Non-pigmented ciliary epithelial cell (primary cell): ENCODE measurements around the gene NOTCH2.

Source experiments
- DNase-seq: peaks from one replicate; pipeline ENCODE4 v3.0.0-alpha.2; 2010; ENCODE audit warnings: low read depth

The NOTCH2 gene

DNA sequence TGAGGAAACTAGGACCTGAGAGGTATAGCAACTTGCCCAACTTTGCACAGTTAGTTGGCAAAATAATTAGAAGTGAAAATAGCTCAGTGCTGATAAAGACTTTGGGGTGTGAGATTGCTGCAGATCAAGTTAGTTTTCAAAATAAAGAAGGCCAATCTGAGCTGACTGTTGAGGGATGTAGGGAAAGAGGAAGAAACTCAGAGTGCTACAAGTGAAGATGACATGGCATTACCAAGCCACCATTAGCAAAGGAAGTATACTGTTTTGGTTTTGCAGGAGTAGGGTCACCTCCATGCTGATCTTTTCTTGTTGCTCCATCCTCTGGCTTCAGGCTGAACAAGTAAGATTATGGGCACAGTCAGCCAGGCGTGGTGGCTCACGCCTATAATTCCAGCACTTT is 94.5 kb downstream of the NOTCH2 start:
- DNase-seq: no peak

DNA sequence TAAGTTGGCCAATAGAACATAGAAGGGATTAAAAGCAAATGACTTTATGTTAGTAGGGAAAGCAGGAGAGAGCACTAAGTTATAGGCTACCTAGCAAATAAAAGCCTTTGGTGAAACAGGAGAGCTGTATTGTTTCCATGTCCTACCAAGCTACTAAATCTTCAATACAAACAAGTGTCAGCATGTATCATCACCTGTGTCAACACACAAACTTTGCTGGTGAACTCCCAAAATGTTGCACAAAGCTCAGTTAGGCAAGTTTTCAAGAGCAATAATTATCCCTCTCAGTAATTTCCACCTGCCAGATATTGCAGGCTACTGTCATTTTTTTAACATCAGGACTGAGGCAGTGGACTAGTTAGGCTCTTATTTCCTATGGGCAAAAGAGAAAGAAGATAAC is 95.4 kb downstream of the NOTCH2 start:
- DNase-seq: no peak

DNA sequence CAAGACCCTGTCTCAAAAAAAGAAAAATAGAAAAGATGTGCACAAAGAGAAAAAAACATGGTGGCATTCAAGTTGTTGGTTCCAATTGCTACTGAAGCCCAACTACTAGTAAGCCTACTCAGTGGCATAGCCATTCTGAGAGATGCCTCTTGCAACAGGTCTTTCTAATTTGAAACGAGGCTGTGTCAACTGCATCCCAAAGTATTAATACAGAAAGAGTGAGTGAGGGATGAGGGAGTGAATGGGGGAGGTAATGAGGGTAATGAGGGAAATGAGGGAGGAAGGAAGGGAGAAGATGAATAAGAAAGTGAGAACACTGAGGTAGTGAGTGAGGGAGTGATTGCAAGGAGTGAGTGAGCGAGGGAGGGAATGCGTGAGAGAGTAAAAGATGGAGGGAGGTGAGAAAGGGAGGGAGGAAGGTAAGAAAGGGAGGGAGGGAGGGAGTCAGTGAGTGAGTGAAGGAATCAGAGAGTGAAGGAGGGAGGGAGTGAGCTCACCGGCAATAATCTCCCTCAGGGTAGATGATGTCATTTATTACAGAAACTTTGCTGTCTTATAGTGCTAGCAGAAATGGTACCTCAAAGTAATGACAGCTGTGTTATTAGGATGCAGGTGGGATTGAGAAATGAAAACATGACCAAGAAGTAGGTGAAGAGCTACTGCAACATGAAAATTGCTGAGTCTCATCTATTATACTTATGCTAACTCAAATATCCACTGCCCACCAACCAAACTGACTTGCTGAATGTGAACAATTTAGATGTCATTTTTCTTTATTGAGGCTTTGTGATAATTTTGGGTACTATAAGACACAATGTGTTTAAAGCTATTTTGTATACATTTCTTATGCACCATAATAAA is 97.5 kb downstream of the NOTCH2 start:
- no peak for DNase-seq

DNA sequence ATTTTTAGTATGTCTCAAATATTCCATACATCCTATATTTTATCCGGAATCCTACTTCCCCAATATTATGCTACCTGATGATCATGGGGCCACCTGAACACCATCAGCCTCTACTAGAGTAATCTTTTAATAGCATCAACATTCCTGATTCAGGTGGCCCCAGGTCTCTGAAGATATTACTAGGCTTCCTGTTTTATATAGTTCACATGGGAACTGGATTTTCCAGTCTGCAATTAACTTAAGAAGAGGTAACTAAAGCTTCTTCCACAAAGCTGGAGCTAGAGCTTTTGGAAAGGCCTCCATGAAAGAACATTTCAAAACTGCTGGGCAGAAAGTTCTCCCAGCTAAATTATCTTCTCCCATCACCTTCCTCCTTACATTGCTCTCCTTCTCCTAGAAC is 100.9 kb downstream of the NOTCH2 start:
- DNase-seq: no peak

DNA sequence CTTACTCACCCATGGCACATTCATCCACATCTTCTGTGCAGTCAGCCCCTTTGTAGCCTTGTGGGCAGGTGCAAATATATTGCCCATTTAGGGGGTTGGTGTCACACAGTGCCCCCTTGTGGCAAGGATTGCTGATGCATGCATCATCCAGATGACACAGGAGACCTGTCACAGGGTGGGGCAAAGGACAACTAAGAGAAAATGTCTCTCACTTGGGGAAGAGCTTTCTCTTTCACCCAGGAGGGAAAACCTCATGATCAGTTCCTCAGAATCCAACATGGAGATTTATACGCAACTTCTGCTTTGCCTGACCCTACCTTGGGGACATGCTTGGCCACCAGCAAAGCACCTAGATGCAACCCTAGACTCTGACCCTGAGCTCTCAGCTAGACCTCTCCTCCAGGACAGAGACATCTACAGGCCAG is 101.4 kb downstream of the NOTCH2 start:
- DNase-seq: no peak

- no peak for DNase-seq
Observed at GRCh38 chr1:119966681-119967080, 102.8 kb downstream of the NOTCH2 start.

GRCh38 chr1:119966020-119966419 is 103.4 kb downstream of the NOTCH2 start:
- no peak for DNase-seq

- DNase-seq: no peak
Observed at GRCh38 chr1:119964673-119965363, 104.6 kb downstream of the NOTCH2 start.

GRCh38 chr1:119962296-119962968 is 107.0 kb downstream of the NOTCH2 start:
- no peak for DNase-seq

- DNase-seq: no peak
Observed at GRCh38 chr1:119960501-119960900, 109.0 kb downstream of the NOTCH2 start.

GRCh38 chr1:119959268-119960220 is 109.9 kb downstream of the NOTCH2 start:
- DNase-seq: no peak

DNA sequence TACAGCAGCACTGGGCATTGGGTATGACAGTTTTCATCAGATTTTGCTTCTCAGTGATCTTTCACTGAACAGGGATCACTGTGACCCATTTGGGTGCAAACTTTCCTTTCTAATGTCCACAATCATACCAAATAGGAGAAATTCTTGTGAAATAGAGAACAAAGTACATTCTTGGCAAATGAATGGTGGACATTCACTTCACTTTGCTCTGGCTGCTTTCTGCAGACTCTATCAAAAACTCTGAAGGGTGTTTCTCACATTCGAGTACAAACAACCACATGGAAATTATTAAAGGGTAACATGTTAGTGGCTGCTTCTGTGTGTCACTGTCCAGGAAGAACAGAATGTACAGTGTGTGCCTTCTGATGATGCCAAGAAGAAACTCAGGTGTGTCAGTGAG is 111.2 kb downstream of the NOTCH2 start:
- no peak for DNase-seq

GRCh38 chr1:119956306-119956705 is 113.2 kb downstream of the NOTCH2 start:
- no peak for DNase-seq

- no peak for DNase-seq
Observed at GRCh38 chr1:119954476-119955422, 114.7 kb downstream of the NOTCH2 start.

DNA sequence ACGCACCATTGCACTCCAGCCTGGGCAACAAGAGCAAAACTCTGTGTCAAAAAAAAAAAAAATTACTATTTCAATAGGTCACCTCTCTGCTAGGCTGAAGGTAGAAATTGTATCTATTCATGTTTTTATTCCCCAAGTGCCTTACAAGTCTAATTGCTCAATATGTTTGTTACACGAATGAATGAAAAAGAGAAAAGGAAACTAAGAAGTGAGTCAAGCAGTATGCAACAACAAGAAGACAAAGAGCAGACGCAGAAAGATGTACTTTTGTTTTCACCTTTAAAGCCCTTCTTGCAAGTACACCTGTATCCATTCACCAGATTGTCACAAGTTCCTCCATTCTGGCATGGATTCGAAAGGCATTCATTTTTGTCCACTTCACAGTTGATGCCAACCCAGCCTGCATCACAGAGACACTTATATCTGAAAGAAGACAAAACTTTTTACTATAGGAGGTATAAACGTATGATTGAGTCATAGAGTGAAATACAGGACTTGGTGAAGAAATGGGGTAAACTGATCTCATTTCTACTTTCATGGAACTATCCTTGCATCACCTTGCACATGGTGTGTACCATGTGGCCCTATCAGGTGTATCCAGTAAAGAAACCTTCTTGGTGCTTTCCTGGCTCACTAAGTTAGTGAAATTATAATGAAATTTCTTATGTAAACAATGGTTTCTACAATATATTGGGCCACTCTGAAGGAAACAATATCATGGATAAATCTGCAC is 116.0 kb downstream of the NOTCH2 start:
- no peak for DNase-seq

DNA sequence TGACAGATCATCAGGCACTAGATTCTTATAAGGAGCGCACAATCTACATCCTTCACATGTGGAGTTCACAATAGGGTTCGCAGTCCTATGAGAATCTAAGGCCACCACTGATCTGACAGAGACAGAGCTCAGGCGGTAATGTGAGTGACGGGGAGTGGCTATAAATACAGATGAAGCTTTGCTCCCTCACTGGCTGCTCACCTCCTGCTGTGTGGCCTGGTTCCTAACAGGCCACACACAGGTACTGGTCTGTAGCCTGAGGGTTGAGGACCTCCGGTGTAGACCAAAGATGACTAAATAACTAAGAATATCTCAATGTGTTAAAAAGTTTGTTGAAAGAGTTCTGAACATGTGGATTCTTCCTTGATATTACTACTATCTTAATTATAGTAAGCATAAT is 117.0 kb downstream of the NOTCH2 start:
- no peak for DNase-seq

DNA sequence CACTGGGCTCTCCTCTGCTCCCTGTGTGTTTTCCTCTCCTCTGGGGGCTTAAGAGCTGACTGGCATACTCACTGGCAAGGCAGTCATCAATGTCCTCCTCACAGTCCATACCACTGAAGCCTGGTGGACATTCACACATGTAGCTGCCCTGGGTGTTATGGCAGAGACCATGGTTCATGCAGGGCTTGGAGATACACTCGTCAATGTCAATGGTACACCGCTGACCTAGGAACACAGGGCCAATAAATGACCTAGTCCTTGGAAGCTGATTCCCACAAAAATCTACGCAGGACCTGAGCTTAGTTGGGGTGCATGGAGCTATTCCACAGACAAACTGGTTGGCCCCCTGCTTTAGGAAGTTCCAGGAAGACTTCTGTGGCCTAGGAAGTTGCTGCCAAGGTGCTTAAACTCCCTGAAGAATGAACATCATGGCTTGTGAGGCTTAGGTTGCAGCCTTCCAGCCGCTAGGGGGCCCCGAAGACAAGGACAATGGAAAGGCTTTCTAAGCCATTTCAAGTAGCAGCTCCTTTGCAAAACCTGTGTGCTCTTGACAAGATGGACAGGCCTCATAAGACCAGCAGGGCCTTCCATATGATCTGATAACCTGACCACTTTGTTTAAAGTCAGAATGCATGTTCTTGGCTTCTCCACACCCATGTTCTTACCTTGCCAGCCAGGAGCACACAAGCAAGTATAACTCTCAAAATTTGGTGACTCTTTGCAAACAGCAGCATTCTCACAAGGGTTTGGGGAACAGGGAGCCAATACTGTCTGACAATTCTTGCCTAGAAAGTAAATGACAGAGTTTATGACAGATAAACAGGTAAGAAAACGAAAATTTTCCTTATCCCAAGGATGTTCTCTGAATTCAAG is 120.9 kb downstream of the NOTCH2 start:
- peak; percentile 48 for DNase-seq

GRCh38 chr1:119947468-119947867 is 122.0 kb downstream of the NOTCH2 start:
- DNase-seq: peak; percentile 78

DNA sequence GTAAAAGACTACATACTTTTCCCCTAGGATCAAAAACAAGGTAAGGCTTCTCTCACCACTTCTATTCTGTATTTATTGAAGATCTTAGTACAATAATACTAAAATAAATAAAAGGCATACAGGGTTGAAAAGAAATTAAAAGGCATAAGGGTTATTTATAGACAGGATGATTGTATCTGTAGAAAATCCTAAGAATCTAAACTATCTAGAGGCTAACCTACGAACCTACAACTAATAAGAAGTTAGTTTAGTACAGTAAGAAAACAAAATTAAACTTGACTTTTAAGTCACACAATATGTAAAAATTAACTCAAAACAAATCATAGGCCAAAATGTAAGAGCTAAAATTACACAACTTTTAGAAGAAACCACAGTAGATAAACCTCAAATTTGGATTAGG is 122.7 kb downstream of the NOTCH2 start:
- DNase-seq: no peak
